Mesodermal cell (in vitro differentiated cells): ENCODE measurements around the gene TGFBR3.
A peak's percentile ranks its signal among the peaks of the same experiment; 100 is the strongest.
"Not testable (repeated sequence)": the region's sequence is repeated elsewhere in the genome, so short reads cannot be mapped to it uniquely, and the experiment has no call there.

ENCODE experiments used
- H3K27ac ChIP-seq: 2 replicates; pipeline ENCODE4 v1.7.0; 2013; ENCODE audit warnings: mild to moderate bottlenecking, low read depth, low read length, moderate library complexity; ENCODE audit not compliant: severe bottlenecking
- H3K36me3 ChIP-seq: 2 replicates; pipeline ENCODE4 v1.7.1; 2013; ENCODE audit warnings: mild to moderate bottlenecking, low read length, moderate library complexity; ENCODE audit not compliant: control insufficient read depth, insufficient read depth
- H3K4me1 ChIP-seq: one replicate; pipeline ENCODE4 v1.7.1; 2013; ENCODE audit warnings: mild to moderate bottlenecking, low read length; ENCODE audit not compliant: insufficient read depth, control insufficient read depth, poor library complexity, severe bottlenecking
- H3K4me3 ChIP-seq: 2 replicates; pipeline ENCODE4 v1.7.0; 2013; ENCODE audit warnings: low read length, control low read depth, mild to moderate bottlenecking; ENCODE audit not compliant: insufficient read depth, poor library complexity, severe bottlenecking; ENCODE audit errors: extremely low read depth
- H3K9me3 ChIP-seq: 2 replicates; pipeline ENCODE4 v1.7.1; 2013; ENCODE audit warnings: mild to moderate bottlenecking, low read length, moderate library complexity; ENCODE audit not compliant: control insufficient read depth
- WGBS, 2 experiments: methylation state at CpG; one replicate each; pipeline ENCODE4 v1.1.5; 2013; ENCODE audit warnings: missing lambda C conversion rate in 2 of 2; ENCODE audit not compliant: insufficient coverage in 2 of 2; 5-methylcytosine and 5-hydroxymethylcytosine counted together

Gene TGFBR3

DNA sequence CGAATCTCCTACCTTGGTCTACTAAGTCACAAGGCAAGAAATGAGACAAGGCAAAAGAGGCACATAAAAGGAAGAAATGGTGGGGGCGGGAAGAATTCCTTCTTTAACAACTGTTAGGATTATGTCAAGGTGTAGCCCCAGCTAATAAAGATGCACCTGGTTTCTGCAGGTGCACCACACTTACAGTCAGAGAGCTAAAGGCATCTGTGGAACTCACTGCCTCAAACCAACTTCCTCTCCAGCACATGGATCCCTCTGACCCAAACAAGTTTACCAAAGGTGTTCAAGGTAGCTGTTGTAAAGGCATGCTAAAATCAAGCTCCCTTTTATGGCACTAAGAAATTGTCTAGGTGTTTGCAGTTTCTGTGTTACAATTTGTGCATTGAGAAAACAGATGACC lies 38.1 kb downstream of the TGFBR3 start:
- H3K9me3 ChIP-seq = no peaks in the 10 kb centered on the region
- H3K4me1 ChIP-seq = no peaks in the 10 kb centered on the region
- no peak overlapping the region for H3K27ac ChIP-seq
- no peak overlapping the region for H3K4me3 ChIP-seq
- no peaks in the 10 kb centered on the region for H3K36me3 ChIP-seq
- WGBS, 2 experiments = no CpG with 5 or more reads among the region's 2 CpGs

DNA sequence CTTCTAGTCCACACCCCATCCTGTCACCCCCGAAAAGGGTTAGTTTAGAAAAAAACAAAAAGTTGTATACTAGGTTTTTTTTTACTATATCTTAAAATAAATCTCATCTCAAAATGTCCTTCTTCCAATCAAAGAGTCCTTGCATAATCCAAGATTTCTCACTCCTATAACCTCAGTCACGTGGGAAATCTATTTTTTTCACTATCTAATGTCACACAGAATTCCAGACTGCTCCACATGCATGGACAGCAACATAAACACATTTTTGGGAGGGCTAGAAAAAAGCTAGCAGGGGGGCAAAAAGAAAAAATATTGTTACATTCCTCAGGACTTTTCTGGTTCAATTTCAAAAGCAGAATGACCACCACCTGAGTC lies 39.3 kb downstream of the TGFBR3 start:
- no peaks in the 10 kb centered on the region for H3K36me3 ChIP-seq
- no peak overlapping the region for H3K4me3 ChIP-seq
- no peaks in the 10 kb centered on the region for H3K4me1 ChIP-seq
- H3K9me3 ChIP-seq = no peaks in the 10 kb centered on the region
- 100% methylated on average over 1 of the region's 2 CpGs for WGBS, 2 experiments
- H3K27ac ChIP-seq = no peak overlapping the region

GRCh38 chr1:91846007-91846638 lies 39.8 kb downstream of the TGFBR3 start:
- Histone ChIP-seq H3K9me3 (no peaks in the 10 kb centered on the region), H3K4me3 (no peak overlapping the region), H3K4me1 (no peaks in the 10 kb centered on the region), H3K36me3 (no peaks in the 10 kb centered on the region), H3K27ac (no peak overlapping the region)
- WGBS, 2 experiments = 83 to 94% methylated on average over 3 to 4 of the region's 6 CpGs

DNA sequence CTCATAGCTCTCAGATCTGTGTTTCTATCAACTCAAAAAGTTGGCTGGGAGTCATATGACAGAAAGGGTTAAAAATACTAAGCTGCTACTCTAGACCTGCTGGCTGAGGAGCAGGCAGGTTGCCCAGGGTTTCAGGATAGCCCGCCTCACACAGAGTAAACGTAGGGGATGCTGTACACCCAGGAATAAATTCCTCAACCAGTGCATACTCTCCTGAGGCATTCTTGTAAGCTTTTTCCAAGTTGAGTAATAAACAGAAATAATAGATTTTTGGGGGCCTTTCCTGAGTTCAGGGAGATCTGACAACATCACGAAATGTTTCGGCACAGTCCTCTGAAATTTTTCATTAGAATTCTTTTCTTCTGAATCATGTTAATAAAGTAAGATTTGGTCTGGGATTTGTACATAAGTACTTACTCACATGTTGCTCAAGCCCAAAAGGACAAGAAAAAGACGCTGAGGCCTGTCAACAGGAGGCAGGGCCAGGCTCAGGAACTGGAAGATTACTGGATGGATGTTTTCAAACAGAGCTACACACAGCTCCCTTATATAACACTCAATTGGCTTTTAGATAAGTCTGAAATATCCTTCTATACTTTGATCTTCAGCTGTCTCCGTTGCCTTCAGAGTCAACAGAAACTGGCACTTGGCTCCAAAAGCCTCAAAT lies 41.0 kb downstream of the TGFBR3 start:
- Histone ChIP-seq H3K36me3 (no peaks in the 10 kb centered on the region), H3K27ac (no peak overlapping the region), H3K4me1 (no peaks in the 10 kb centered on the region), H3K9me3 (no peaks in the 10 kb centered on the region), H3K4me3 (no peak overlapping the region)
- WGBS, 2 experiments = 83 to 100% methylated on average over 1 to 2 of the region's 6 CpGs

DNA sequence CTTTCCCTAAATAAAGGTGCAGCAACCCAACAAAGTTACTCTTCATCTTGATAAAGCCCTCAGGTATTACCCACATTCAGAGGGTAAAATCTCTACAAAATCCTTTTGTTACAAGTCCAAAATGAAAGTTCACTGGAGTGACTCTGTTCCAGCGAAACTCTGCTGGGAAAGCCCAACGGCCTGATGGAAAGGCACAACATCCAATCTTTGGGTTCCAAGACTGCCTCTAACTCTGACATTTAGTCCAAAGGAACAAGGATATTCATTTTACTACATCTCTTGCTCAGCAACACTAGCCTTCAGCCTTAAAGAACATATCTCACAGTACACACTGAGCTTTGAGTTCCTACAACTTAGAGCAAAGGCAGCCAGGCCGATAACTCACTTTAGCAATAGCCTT lies 42.1 kb downstream of the TGFBR3 start:
- no peak overlapping the region for H3K27ac ChIP-seq
- 90 to 96% methylated on average over 2 of the region's 3 CpGs for WGBS, 2 experiments
- H3K9me3 ChIP-seq = no peaks in the 10 kb centered on the region
- no peaks in the 10 kb centered on the region for H3K4me1 ChIP-seq
- H3K4me3 ChIP-seq = no peak overlapping the region
- no peaks in the 10 kb centered on the region for H3K36me3 ChIP-seq

DNA sequence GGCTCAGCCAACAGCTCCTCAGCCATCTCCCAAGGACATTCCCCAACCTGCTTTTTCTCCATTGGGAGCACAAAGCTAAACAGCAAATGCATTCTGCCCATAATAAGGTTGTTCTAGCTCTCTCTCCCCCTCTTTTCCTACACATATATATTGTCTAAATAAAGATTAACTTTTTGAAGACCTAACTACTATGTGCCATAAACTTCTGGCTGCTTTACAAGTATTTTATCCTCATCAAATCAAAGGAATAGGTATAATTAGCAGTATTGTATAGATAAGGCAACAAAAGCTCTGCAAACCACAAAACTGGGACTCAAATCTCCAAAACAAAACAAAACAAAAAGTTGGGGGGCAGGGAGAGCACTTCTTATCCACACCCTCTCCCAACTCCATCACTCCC lies 43.4 kb downstream of the TGFBR3 start:
- Histone ChIP-seq H3K36me3 (no peaks in the 10 kb centered on the region), H3K4me1 (no peaks in the 10 kb centered on the region), H3K9me3 (no peaks in the 10 kb centered on the region), H3K27ac (no peak overlapping the region), H3K4me3 (no peak overlapping the region)

DNA sequence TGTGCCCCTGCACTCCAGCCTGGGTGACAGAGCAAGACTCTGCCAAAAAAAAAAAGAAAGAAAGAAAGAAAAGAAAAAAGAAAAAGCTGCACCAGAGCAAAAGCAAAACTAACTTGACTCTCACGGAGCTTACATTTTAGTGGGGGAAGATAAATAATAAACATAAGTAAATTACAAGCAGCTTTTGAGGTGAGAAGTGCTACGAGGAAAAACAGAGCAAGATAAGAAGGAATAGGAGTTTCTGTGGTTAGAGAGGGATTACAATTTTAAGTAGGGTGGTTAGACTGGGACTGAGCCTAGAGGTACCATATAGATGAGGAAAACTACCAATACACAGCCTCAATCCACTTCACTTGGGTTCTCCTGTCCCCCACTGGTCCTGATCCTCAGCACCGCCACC lies 43.9 kb downstream of the TGFBR3 start:
- WGBS, 2 experiments = 90 to 92% methylated on average over 1 of the region's 3 CpGs

GRCh38 chr1:91840276-91840675 lies 45.7 kb downstream of the TGFBR3 start:
- H3K4me1 ChIP-seq, H3K27ac ChIP-seq, H3K36me3 ChIP-seq, H3K9me3 ChIP-seq, H3K4me3 ChIP-seq: not testable (repeated sequence)

More for the DNA sequence above, 43.9 kb downstream of the TGFBR3 start:
- H3K9me3 ChIP-seq = no peaks in the 10 kb centered on the region
- H3K27ac ChIP-seq = no peak overlapping the region
- H3K4me1 ChIP-seq = no peaks in the 10 kb centered on the region
- no peaks in the 10 kb centered on the region for H3K36me3 ChIP-seq
- H3K4me3 ChIP-seq = no peak overlapping the region

DNA sequence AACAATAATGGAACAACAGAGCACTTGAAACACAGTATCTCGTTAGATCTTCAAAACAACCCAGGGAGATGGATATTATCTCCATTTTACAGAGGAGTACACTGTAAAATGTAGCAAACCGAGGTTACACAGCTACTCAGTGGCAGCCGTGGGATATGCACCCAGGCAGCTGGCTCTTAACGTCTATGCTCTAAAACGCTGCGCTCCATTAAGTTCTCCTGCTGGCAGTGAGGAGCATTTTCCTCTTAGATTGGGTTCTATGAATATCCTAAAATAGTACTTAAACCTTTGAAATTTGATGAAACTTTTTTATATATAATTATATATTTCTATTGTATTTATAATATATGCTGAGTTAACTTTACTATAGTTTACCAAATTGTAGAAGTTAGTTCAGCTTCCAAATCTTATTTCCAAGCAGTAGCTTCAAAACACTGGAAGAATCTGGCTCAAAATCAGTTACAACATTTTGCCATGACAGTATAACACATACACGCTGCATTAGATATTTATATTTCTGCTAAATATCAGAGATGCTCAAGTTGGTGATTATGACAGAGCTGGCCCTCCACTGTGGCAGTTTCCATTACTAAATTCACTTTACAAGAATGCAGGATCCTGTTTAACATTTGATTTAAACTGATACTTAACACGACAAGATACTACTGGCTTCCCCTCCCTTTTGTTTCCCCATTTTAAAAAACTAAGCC lies 49.5 kb downstream of the TGFBR3 start:
- H3K9me3 ChIP-seq = no peaks in the 10 kb centered on the region
- H3K27ac ChIP-seq = no peak overlapping the region
- no peaks in the 10 kb centered on the region for H3K36me3 ChIP-seq
- no peaks in the 10 kb centered on the region for H3K4me1 ChIP-seq
- no peak overlapping the region for H3K4me3 ChIP-seq
- 50 to 87% methylated on average over 2 to 5 of the region's 8 CpGs for WGBS, 2 experiments

DNA sequence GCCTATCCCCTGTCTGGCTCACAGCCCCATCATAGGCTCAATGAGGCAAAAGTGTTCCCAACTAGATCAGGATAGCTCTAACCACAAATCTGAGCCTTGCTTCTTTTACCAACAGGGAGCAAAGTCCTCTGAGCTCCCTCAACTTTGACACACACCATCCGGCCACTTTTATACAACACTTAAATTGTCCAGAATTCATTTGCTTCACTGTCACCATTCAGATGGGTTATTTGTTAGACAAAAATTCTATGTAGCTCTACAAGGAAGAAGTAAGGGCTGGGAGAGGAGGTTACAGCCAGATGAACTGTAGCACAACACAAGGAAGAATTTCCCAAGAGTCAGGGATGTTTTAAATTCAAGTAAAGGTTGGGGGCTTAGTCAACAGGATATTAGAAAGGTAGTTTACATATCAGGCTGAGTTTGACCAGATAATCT lies 50.8 kb downstream of the TGFBR3 start:
- Histone ChIP-seq H3K36me3 (no peaks in the 10 kb centered on the region), H3K4me3 (no peak overlapping the region), H3K9me3 (no peaks in the 10 kb centered on the region), H3K4me1 (no peaks in the 10 kb centered on the region), H3K27ac (peak overlapping the region; percentile 24)
- WGBS, 2 experiments = 100% methylated on average over 1 of the region's 1 CpG; no CpG with 5 or more reads in 1 of the 2 experiments

GRCh38 chr1:91834549-91834948 lies 51.4 kb downstream of the TGFBR3 start:
- H3K27ac ChIP-seq, H3K4me3 ChIP-seq, H3K36me3 ChIP-seq, H3K4me1 ChIP-seq, H3K9me3 ChIP-seq: not testable (repeated sequence)
- WGBS, 2 experiments = 95 to 97% methylated on average over 4 to 6 of the region's 7 CpGs
